GM13976 (cell line): ENCODE measurements around the gene MYO3A.

Source experiments
- DNase-seq: peaks from one replicate; pipeline ENCODE4 v3.0.0; 2012; ENCODE audit warnings: low spot score
- in situ Hi-C: fragments of 300-500 bp; cut with MboI; formaldehyde crosslinking; loops from one replicate; pipeline ENCODE4 v1.12.0; 2022; ENCODE audit warnings: low sequenced_read_pairs, mixed read lengths, inconsistent platforms; ENCODE audit not compliant: unreplicated experiment
- TF ChIP-seq, protein P1 (sequence below): IDR thresholded peaks from 2 replicates; pipeline ENCODE4 v1.5.1; 2012; ENCODE audit warnings: borderline replicate concordance, mild to moderate bottlenecking; ENCODE audit not compliant: insufficient read depth; ENCODE audit errors: extremely low read depth, missing control alignments, control extremely low read depth

Gene MYO3A

DNA sequence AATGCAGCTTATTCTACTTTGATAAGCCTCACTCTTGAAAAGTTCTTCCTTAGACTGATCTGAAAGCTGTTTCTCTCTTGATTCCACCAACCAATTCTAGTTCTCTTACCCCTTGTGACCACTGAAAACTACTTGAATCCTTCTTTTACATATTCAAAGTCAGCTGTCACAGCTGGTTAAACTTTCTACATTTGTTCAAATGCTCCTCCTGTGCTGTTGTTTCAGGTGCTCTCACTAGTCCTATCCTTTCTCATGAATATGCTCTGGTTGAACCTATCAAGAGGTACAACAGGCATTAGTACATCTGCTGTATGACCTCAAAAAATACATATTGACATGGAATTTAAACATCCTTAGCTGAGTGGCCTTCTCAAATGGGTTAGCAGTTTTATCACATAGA is 91.5 kb downstream of the MYO3A start:
- no peak for DNase-seq
- TF ChIP-seq, protein P1, sequence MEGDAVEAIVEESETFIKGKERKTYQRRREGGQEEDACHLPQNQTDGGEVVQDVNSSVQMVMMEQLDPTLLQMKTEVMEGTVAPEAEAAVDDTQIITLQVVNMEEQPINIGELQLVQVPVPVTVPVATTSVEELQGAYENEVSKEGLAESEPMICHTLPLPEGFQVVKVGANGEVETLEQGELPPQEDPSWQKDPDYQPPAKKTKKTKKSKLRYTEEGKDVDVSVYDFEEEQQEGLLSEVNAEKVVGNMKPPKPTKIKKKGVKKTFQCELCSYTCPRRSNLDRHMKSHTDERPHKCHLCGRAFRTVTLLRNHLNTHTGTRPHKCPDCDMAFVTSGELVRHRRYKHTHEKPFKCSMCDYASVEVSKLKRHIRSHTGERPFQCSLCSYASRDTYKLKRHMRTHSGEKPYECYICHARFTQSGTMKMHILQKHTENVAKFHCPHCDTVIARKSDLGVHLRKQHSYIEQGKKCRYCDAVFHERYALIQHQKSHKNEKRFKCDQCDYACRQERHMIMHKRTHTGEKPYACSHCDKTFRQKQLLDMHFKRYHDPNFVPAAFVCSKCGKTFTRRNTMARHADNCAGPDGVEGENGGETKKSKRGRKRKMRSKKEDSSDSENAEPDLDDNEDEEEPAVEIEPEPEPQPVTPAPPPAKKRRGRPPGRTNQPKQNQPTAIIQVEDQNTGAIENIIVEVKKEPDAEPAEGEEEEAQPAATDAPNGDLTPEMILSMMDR, result no peak
- in situ Hi-C loops, result no loop called here

DNA sequence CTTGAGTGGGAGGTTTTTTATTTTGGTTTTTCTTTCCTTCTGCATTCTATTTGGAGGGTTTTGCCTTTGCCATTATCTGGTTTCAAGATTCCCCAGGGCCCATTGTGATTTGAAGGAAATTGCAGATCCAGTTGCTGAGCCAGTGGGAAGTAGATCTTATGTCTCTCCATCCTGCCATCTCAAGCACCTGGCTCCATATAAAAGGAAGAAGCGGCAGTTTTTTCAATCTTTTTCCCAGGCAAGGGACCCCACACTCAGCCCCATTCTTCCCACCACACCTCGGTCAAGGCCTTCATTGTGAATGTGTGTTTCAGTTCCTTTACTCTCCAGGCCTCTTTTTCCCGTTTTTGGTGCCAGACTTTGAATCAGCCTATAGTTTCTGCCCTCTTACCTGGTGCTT is 95.8 kb downstream of the MYO3A start:
- TF ChIP-seq, protein P1, result no peak
- no peak for DNase-seq
- in situ Hi-C loops, result no loop called here

DNA sequence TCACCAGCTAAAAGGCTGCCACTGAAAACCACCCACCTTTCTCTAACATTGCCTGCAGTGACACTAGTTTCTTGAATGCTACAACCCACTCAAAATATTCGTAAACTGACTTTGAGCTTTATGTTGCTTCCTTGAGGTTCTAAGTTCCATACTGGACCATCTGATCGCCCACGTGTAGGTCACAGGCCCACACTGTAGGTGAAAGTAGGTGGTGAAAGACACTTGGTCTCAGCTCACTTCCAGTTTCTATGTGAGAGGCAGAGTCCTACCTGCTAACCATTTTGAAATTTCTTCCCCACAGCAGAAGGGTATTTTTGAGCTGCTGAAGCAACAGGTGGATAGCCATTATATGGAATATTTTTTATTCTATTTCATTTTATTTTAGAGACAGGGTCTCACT is 97.3 kb downstream of the MYO3A start:
- in situ Hi-C loops, result no loop called here
- no peak for DNase-seq
- TF ChIP-seq, protein P1, result no peak

DNA sequence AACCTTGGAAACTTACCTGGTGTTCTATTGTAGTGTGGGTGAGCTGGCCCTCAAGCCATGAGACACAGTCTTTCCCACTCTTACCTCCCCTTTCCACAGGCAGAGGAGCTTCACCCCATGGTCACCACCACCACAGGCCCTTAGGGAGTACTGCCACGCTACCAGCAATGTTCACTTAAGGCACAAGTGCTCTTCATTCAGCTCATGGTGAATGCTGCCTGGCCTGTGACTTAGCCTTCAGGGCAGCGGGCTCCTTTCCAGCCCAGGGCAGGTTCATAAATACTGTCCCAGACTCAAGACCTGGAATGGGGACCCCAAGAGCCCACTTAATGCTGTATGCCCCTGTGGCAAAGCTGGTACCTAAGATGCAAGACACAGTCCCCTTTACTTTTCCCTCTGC is 109.4 kb downstream of the MYO3A start:
- in situ Hi-C loops, result no loop called here
- no peak for DNase-seq
- TF ChIP-seq, protein P1, result no peak

DNA sequence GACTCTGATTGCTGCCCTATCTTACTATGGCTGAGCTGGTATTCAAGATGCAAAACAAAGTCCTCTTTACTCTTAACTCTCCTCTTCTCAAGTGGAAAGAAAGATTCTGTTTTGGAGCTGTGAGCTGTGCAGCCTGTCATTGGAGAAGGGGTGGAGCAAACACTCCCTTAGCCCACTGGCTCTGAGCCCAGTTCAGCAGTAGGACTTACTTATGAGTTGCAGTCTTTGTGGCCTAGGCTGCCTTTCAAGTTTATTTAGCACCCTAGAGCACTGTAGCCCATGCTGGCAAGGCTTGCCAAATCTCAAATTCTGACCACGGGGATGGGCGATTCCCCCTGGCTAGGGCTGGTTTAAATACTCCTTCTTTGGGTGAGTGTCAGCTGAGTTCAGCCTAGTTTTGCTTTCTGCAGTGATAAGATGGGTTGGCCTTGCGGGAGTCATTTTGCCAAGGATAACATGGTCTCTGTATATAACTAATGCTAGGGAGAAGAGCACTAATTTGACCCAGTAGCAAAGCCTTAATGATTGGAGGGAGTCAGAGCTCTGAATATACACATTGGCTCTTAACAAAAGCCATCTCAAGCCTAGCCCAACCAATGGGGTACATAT is 110.2 kb downstream of the MYO3A start:
- TF ChIP-seq, protein P1, result no peak
- in situ Hi-C loops, result no loop called here
- DNase-seq, result no peak

DNA sequence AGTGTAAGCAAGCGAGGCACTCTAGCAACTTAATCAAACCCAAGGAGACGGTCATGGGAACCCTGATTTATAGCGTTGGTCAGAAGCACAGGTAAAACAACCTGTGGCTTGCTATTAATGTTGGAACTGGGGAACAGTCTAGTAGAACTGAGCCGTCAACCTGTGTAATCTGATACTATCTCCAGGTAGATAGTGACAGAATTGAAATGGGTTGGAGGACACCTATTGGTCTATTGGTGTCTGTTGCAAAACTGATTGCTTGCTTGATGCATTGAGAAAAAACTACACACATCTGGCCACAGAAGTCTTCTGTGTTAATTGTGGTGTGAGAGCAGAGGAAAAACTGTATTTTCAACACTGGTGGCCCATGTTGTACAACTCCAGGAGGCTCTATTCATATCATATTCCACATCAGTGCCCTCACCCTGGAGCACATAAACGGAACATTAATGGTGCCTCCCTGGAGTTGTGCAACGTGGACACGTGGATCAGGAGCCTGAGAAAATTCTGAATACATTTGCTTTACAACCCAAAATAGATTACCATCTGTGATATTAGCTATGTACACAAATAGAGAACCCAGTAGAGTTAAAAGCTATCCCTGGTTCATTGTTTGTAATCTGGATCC is 112.2 kb downstream of the MYO3A start:
- DNase-seq, result no peak
- TF ChIP-seq, protein P1, result no peak
- in situ Hi-C loops, result no loop called here
